ENCODE measurements around the gene LBX1. TPM values are rescaled to one million over a fixed set of nuclear protein-coding genes. Genes with fewer than 3 reads are reported as not detected.

LBX1 gene
- total and polyA plus RNA-seq, 2 experiments from 2014 or later, result not detected

- H3K36me3 ChIP-seq, result no peaks in the 10 kb centered on the region
- H3K4me1 ChIP-seq (ENCODE audit: low read depth), result no peaks in the 10 kb centered on the region
- H3K27ac ChIP-seq, result no peak overlapping the region
- TF ChIP-seq CTCF (IDR thresholded peaks at IDR 0.05; ENCODE audit: low read depth, low read length), result no peak
- no peak for DNase-seq (ENCODE audit: low read depth in 1 of 2, low spot score in 1 of 2)
- H3K27me3 ChIP-seq, result no peaks in the 10 kb centered on the region
- no peaks in the 10 kb centered on the region for H3K9me3 ChIP-seq (ENCODE audit: low read depth)
- H3K4me3 ChIP-seq, result no peak overlapping the region
Observed at GRCh38 chr10:101195921-101196320, 33.3 kb downstream of the LBX1 start.

GRCh38 chr10:101189461-101190401 lies 39.5 kb downstream of the LBX1 start:
- H3K36me3 ChIP-seq, result no peaks in the 10 kb centered on the region
- H3K27ac ChIP-seq, result no peak overlapping the region
- no peak overlapping the region for H3K4me3 ChIP-seq
- DNase-seq (ENCODE audit: low read depth in 1 of 2, low spot score in 1 of 2), result peak in 1 of 2 donors; percentile 20
- no peaks in the 10 kb centered on the region for H3K9me3 ChIP-seq (ENCODE audit: low read depth)
- peaks cover 8% of the 10 kb centered on the region for H3K4me1 ChIP-seq (ENCODE audit: low read depth)
- no peaks in the 10 kb centered on the region for H3K27me3 ChIP-seq
- TF ChIP-seq CTCF (IDR thresholded peaks at IDR 0.05; ENCODE audit: low read depth, low read length), result no peak

- no peak for TF ChIP-seq CTCF (IDR thresholded peaks at IDR 0.05; ENCODE audit: low read depth, low read length)
- Histone ChIP-seq H3K4me1 (ENCODE audit: low read depth) (peaks cover 8% of the 10 kb centered on the region), H3K27me3 (no peaks in the 10 kb centered on the region), H3K36me3 (no peaks in the 10 kb centered on the region), H3K9me3 (ENCODE audit: low read depth) (no peaks in the 10 kb centered on the region), H3K27ac (no peak overlapping the region), H3K4me3 (no peak overlapping the region)
- DNase-seq (ENCODE audit: low read depth in 1 of 2, low spot score in 1 of 2), result no peak
Observed at GRCh38 chr10:101188942-101189341, 40.3 kb downstream of the LBX1 start.

- Histone ChIP-seq H3K36me3 (no peaks in the 10 kb centered on the region), H3K4me3 (no peak overlapping the region), H3K4me1 (ENCODE audit: low read depth) (no peaks in the 10 kb centered on the region), H3K27ac (no peak overlapping the region), H3K27me3 (no peaks in the 10 kb centered on the region), H3K9me3 (ENCODE audit: low read depth) (no peaks in the 10 kb centered on the region)
- TF ChIP-seq CTCF (IDR thresholded peaks at IDR 0.05; ENCODE audit: low read depth, low read length), result no peak
- DNase-seq (ENCODE audit: low read depth in 1 of 2, low spot score in 1 of 2), result no peak
Observed at GRCh38 chr10:101183458-101184183, 45.6 kb downstream of the LBX1 start.

GRCh38 chr10:101182936-101183335 lies 46.3 kb downstream of the LBX1 start:
- Histone ChIP-seq H3K36me3 (no peaks in the 10 kb centered on the region), H3K9me3 (ENCODE audit: low read depth) (no peaks in the 10 kb centered on the region), H3K4me3 (no peak overlapping the region), H3K27me3 (no peaks in the 10 kb centered on the region), H3K27ac (no peak overlapping the region), H3K4me1 (ENCODE audit: low read depth) (no peaks in the 10 kb centered on the region)
- no peak for TF ChIP-seq CTCF (IDR thresholded peaks at IDR 0.05; ENCODE audit: low read depth, low read length)
- no peak for DNase-seq (ENCODE audit: low read depth in 1 of 2, low spot score in 1 of 2)

Other genes with a start within 250 kb of the LBX1 start
- gene MRPL43, start 242.0 kb downstream of the LBX1 start, total RNA-seq, result 91.8 and 114 TPM in 2 replicates
- 128 and 131 TPM in 2 replicates for gene MRPL43, start 242.0 kb downstream of the LBX1 start, polyA plus RNA-seq
- gene TWNK, start 241.9 kb downstream of the LBX1 start, total RNA-seq, result 6.1 and 7.6 TPM in 2 replicates
- gene TWNK, start 241.9 kb downstream of the LBX1 start, polyA plus RNA-seq, result 6.9 and 12.3 TPM in 2 replicates
- 156 and 168 TPM in 2 replicates for gene LZTS2, start 229.7 kb downstream of the LBX1 start, total RNA-seq
- gene LZTS2, start 229.7 kb downstream of the LBX1 start, polyA plus RNA-seq, result 128 and 129 TPM in 2 replicates
- gene PDZD7, start 198.3 kb downstream of the LBX1 start, total RNA-seq, result 1.3 and 4.5 TPM in 2 replicates
- gene PDZD7, start 198.3 kb downstream of the LBX1 start, polyA plus RNA-seq, result 2.4 and 7.7 TPM in 2 replicates
- gene SFXN3, start 198.2 kb downstream of the LBX1 start, total RNA-seq, result 32.7 and 37.8 TPM in 2 replicates
- 23.3 and 23.4 TPM in 2 replicates for gene SFXN3, start 198.2 kb downstream of the LBX1 start, polyA plus RNA-seq
- gene KAZALD1, start 167.5 kb downstream of the LBX1 start, total RNA-seq, result 50.1 and 52.9 TPM in 2 replicates
- gene KAZALD1, start 167.5 kb downstream of the LBX1 start, polyA plus RNA-seq, result 18.2 and 27.5 TPM in 2 replicates
- 2.2 and 2.9 TPM in 2 replicates for gene TLX1, start 98.2 kb downstream of the LBX1 start, total RNA-seq
- gene TLX1, start 98.2 kb downstream of the LBX1 start, polyA plus RNA-seq, result 1.9 and 2.3 TPM in 2 replicates
- gene BTRC, start 124.7 kb upstream of the LBX1 start, total RNA-seq, result 14.0 and 21.0 TPM in 2 replicates
- gene BTRC, start 124.7 kb upstream of the LBX1 start, polyA plus RNA-seq, result 21.7 and 22.3 TPM in 2 replicates

All from cardiac muscle cell (in vitro differentiated cells and primary cell).